HG03378 (cell line): ENCODE measurements around the gene SETBP1.

Experiments
- ATAC-seq: cut with Tn5 transposase; IDR thresholded peaks from one replicate; pipeline ENCODE4 v1.9.1; 2021; ENCODE audit warnings: mild to moderate bottlenecking, moderate library complexity; ENCODE audit not compliant: unreplicated experiment

Gene SETBP1

DNA sequence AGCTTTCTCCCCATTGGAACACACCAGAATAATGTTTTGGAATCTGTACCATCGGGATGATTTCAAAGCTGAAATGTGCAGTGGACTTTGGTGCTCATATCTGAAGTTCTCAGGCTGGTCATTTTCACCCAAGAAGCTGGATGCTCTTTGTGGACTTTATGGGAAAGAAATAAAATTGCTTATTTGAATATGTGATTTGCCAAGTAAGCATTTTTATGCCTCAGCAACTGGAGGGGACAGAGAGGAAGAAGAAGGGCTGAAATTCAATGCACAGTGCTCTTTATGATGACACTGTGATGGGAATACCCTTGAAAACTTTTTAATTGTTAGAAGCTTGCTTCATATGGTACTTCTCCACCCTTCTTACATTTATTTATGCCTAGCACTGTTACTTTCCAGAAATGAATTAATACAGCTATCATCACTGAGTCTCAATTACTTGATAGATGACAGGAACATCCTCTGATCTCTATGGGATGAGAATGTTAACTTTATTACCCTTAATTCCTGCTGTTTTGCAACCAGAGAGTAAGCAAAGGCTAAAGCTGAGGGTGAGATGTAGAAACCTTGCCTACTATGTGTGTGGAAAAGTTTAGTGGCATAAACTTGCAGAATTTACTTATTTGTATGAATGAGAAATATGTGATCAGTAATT lies 23.6 kb downstream of the SETBP1 start:
- no peak for ATAC-seq

DNA sequence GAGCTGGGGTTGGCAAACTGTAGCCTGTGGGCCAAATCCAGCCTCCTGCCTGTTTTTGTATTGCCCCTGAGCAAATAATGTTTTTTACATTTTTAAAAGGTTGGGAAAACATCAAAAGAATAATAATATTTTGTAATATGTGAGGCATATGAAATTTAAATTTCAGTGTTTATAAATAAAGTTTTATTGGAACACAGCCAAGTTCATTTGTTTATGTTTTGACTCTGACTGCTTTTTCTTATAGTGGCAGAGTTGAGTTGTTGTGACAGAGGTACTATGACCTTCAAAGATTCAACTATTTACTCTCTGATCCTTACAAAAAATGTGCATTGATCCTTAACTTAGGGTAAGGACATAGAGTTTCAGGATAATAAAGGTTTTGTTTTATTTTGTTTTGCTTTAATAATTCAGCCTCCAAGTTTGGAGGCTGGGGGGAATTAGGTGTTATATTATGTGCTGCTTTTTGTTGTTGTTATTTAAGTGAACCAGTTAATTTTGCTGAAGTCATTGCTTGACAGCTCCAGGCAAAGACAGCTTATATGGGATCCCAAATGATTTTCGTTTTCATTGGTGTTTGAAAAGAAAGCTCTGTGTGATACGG lies 24.5 kb downstream of the SETBP1 start:
- no peak for ATAC-seq

DNA sequence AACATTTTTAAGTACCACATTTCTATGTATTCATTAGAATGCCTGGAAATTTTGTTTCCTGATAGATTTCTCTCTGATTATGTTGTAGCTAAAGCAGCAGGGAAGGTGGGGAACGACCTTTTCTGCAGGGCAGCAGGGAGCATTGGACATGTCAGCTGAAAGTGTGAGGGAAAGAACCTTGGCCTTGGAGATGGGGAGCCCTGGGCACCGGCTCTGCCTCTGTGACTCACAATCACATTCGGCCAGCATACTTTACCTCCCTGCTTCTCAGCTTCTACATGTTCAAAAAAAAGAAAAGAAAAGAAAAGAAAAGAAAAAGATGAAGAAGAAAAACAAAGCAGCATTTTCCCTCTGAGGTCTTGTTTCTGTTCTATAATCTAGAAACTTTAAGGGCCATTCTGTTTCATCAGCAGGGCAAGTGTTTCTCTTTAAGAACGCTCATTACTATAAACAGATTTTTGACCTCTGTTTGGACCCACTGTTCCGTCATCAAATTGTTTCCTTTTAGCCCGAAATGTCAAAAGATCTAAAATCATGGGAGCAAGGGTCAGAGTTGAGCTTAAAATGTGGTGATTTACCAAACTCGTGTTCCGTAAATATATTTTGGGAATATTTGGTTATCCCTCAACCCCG lies 27.9 kb downstream of the SETBP1 start:
- ATAC-seq: no peak

DNA sequence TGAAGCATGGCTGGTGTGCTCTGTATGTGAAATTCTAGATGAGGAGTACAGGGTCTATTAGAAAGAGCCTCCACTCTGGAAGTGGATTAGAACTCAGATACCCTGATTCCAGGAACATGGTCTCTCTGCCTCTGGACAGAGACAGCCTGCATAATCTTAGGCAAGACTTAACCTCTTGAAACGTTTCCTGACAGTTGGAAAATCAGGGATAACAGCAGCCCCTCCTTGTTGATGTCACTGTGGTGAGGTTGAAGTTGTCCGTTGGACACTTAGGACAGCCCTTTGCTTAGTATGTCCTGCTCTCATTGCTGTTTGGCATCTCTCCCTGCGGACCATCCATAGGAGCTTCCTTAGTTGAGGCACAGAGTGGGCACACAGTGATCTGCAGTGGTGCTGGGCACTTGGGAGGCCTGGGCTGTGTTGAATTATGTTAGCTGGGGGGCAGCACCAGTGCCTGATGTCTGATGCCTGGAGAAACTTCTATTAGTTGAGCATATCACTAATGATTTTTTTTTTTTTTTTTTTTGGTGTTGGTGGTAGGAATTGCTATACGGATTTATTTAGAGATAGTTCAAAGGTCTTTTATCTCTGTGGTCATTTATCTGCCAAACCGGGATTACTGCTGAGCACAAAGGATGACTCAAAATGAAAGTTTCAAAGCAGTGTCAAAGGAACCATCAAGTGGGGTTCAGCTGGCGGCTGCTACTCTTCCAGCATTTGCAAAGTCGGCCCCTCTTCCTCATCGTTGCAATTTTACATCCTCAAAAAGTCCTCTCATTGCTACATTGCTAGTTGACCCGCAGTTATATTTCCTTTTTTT lies 28.8 kb downstream of the SETBP1 start:
- peak; percentile 98 for ATAC-seq

DNA sequence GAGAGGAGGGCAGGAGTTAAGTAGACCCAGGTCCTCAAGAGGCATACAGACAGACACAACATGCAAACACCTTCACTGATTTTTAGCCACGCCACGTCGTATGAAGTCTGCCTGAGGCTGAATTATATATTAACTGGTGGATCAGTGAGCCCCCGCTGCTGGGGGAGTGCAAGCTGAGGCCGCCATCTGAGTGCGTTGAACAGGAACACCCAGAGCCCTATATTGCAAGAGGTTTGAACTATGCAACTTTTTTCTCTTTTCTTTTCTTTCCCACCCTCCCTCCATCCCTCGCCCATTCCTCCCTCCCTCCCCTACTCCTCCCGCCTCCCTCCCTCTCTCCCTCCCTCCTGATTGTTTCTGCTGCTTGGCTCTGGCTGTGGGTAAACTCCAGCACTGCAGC lies 30.2 kb downstream of the SETBP1 start:
- ATAC-seq: no peak

DNA sequence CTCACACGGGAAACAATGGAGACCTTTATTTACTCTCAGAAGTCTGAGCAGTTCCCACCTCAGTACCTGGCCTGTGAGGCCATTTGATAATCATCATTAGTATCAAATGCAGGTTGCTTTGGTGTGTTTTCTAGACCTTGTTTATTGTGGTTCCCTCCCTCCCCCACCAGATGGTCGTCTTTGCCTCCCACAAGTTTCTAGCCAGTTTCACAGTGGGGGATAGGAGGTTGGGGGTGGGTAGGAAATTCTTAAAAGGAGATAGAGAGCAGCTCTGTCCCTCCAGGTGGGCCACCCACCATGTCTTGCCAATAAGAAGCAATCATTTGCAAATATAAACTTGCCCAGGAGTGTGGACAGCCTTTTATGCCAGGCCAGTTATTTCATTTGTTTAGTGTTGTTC lies 31.3 kb downstream of the SETBP1 start:
- no peak for ATAC-seq

DNA sequence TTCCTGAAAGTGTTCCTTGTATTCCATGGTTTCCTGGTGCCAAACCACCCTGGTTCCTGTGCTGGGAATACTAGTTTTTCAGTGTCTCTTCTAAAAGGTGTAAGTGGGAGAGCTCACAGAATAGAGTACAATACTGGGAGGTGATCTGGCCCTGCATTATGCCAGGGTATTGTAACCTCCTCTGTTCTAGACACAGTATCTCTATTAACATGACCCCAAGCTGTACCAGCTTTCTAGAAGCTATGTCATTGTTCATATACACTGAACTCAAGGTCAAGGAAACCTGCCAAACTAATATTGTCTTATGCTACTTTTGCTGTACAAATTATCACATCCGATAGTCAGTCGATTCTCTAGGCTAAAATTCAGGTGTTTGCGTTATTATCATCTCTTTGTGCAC lies 32.7 kb downstream of the SETBP1 start:
- ATAC-seq: no peak

DNA sequence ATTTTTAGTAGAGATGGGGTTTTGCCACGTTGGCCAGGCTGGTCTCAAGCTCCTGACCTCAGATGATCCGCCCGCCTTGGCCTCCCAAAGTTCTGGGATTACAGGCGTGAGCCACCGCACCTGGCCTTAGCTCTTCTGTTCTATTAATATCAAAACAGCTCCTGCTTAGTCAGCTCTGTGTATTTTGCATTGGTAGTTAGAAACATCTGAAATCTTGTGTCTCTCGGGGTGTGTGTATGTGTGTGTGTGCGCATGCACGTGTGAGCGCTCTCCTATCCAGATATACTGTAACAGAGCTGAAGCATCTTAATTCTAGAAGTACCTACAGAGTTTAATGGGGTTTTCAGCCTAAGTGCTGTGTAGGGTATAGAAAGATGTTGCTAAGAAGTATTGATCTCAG lies 33.7 kb downstream of the SETBP1 start:
- no peak for ATAC-seq

DNA sequence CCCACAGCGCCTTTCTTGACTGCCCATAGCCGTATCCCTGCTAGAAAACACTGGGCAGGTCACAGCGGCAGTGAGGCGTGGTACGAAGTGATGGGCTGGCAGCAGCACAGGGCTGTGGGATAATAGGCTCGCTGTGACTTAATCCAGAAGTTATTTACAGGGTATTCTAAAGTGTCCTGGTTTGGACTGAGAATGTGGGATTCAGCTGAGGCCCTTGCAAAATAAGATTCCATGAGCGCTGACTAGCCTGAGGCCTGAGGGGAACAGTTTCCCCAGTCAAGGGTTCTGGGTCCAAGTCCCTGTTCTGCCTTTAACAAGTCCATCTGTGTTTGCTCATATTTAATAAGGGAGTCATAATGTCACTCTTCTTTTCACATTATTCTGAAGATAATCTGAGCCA lies 34.6 kb downstream of the SETBP1 start:
- no peak for ATAC-seq

DNA sequence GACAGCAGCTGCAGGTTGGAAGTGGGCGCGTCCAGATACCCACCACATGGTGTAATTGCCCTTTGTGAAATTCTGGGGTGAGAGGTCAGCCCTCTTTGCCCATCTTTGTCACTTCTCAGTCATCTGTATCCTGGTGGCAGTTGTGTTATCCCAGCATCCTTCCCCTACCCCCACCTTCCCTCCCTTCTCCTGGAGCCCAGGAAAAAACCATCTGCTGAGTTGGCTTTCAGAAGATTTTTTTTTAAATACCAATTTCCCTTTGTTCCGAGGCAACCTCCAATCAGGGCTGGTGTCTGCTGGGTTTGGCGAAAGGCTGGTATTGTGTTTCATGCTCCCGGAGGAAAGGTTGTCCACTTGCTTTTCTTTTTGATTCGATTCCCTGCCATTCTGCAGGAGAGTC lies 35.2 kb downstream of the SETBP1 start:
- no peak for ATAC-seq

DNA sequence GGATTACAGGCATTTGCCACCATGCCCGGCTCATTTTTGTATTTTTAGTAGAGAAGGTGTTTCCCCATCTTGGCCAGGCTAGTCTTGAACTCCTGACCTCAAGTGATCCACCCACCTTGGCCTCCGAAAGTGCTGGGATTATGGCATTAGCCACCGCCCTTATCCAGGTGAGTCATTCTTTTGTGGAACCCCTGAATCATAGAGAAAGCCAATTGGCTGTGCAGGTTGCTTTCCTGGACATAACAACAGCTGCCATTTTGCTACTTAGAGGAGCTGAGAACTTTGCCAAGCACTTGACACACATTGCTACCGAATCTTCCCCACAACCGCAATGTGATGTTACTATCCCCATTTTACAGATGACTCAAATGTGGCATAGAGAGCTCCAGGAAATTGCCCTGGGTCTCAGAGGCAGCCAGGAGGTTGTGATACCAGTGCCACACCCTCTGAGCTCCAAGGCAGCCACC lies 36.0 kb downstream of the SETBP1 start:
- ATAC-seq: peak; percentile 41

DNA sequence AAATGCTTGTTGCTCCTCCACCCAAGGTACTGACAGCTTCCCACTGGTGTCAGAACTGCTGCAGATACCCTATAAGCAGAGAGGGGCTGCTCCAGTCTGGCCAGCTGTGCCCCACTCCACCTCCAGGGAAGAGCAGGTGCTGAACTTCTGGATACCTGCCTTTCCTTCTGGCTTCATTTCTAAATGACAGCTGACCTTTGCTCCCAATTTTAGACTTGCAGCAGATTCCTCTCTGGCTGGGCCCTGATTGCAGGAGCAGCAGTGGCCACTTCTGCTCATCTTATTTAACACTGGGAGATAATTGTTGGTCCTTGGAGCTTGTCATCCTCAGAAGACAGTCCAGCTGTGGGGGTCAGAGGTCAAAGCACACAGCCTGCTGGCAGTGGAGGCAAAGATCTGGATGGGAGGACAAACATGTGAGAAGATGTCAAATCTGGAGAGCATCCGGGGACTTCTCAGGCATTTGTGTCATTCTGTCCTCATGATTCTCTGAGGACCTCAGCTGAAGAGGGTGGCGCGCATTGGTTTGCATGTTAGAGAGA lies 38.9 kb downstream of the SETBP1 start:
- ATAC-seq: no peak

DNA sequence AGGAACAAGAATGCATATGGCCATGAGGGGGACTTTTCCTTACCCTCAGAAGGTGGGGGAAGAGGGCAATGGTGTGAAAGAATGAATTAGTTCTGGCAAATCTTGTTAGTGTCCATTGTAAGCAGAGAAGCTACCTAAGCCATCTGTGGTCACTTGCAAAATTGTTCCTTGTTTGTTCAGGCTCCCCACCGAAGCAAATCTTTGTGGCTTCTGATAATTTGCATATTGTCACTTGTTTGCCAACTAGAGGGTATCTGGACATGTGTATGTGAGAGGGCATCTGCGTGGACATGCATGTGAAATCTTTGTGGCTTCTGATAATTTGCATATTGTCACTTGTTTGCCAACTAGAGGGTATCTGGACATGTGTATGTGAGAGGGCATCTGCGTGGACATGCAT lies 41.1 kb downstream of the SETBP1 start:
- ATAC-seq: peak; percentile 43

DNA sequence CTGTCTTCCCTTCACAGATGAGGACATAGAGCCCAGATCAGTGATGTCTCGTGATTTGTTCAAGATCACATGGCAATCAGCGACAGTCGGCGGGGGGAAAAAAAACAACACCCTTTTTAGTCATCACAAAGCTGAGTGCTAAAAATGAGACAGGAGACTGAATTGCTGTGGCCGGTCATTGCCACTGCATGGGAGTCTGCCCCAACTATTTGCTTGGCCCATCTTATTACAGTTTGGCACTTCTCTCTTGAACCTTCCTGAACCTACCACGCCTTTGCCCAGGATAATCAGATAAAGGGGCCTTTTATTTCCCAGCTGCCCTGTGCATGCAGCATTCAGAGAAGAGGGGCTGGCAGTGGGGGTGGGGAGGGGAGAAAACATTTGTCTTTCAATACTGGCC lies 42.7 kb downstream of the SETBP1 start:
- peak; percentile 34 for ATAC-seq

DNA sequence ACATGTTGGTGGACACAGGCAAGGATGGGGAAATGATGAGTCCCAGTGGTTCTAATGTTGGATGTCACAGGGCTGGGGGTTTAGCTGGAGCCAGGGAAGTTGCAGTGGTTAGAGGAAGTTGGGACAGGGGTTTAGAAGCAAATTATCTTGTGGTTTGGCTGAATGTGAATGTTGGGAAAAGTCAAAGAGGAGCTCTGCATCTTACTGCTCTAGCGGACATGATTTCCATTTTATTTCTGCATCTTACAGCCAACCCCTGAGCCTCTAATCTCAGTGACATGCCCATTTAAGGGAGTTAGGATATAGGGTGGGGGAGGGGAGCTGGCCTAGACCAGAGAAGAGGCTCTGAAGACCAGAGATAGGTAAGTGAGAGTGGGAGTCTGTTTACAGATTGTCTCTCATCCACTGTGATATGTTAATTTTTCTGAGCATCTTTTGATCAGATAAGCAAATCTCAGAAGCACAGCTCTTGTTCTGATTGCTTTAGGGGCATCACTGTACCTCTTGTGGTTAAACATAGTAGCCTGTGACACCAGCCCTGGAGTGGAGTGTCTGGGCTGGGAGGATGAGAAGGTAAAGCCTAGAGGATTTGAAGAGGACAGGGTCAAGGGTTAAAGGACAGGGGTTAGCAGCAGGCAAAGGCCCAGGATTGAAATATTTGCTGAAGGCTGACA lies 43.6 kb downstream of the SETBP1 start:
- no peak for ATAC-seq

DNA sequence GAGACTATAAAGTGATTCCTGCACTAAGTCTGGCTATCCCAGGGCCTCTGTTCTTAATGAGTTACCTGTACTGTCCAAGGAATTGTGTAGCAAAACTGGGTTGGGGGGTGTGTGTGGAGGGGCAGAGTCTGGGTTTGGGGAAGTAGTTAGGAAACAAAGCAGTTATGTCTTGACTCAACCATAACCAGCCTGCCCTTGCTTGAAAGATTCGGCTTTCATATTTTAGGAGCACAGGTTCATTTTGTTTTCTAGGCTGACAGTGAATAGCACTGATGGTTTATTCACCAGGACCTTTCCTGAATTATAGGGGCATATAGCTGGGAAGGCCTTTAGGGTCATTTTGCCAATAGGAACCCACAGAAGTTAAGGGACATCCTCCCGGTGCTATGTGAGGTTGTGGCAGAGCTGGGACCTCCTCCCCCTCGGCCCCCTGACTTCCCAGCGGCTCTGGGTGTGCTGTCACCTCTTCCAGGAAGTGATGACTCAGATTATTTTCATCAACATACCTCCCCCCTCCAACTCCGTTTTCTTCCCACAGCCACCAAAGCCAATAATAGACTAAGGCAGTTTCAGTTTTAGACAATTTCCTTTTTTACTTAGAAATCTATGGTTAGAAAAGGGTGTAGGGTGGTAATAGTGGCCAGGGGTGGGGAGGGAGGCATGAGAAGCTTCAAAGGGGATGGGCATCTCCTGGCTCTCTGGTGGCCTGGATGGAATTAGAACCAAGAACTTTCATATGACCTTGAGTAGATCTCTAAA lies 44.8 kb downstream of the SETBP1 start:
- ATAC-seq: peak; percentile 62

DNA sequence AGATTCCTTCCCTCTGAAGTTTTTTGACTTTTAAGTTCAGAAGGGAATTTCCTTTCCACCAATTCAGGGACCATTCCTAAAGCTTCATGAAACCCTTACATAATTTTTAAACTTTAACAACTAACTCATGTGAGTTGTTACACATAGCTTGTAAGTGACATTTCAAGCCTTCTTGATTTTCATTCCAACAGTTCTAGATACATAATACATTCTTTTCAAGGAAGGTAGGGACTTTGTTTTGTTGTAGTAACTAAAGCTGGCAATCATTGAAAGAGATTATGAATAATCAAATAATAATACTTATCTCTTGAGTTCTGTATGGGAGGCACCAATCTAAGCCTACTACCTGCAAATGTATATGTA lies 45.4 kb downstream of the SETBP1 start:
- ATAC-seq: no peak

DNA sequence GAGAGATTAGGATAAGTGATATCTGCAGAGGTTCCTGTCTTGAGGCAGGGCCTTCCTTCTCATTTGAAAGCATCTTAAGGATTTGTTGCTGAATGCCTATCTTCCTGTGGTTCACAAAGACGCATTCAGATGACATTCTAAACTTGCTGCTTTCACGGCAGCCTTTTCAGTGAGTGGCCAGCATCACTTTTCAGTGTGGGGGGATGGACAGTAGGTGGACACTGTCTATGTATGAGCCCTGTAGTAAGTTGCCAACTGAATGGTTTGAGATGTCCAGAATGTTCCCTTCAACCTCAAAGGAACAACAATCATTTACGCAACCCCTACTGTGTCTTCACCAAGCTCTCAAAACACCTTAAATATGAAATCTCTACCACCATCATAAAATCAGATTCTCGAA lies 46.6 kb downstream of the SETBP1 start:
- no peak for ATAC-seq

DNA sequence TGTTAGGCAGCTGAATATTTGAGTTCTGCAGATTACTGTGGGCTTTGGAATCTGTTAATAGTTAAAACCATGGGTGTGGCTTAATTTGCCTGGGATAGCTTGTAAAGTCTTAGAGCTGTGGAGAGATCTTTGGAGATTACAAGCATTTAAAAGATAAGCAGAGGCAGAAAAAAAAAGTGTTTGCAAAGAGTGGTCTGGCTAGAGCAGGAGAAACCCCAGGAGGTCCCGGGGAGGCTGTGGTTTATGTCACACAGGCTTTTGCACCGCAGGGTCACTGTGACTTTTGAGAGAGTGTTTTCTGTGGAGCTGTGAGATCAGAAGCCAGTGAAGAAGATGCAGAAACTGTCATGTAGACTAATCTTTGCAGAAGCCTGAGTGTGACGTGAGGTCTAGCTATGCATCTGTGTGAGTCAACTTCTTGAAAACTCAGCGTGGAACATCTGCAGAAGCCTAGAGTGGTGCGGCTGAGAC lies 49.0 kb downstream of the SETBP1 start:
- no peak for ATAC-seq
